HG02588 (cell line): Measurements from ENCODE around the gene ARRB1.
"Not testable (repeated sequence)": the region's sequence is repeated elsewhere in the genome, so short reads cannot be mapped to it uniquely, and the experiment has no call there.

Source experiments
- ATAC-seq: cut with Tn5 transposase; IDR thresholded peaks from one replicate; pipeline ENCODE4 v1.9.1; 2021; ENCODE audit warnings: mild to moderate bottlenecking, moderate library complexity; ENCODE audit not compliant: unreplicated experiment

ARRB1 gene

DNA sequence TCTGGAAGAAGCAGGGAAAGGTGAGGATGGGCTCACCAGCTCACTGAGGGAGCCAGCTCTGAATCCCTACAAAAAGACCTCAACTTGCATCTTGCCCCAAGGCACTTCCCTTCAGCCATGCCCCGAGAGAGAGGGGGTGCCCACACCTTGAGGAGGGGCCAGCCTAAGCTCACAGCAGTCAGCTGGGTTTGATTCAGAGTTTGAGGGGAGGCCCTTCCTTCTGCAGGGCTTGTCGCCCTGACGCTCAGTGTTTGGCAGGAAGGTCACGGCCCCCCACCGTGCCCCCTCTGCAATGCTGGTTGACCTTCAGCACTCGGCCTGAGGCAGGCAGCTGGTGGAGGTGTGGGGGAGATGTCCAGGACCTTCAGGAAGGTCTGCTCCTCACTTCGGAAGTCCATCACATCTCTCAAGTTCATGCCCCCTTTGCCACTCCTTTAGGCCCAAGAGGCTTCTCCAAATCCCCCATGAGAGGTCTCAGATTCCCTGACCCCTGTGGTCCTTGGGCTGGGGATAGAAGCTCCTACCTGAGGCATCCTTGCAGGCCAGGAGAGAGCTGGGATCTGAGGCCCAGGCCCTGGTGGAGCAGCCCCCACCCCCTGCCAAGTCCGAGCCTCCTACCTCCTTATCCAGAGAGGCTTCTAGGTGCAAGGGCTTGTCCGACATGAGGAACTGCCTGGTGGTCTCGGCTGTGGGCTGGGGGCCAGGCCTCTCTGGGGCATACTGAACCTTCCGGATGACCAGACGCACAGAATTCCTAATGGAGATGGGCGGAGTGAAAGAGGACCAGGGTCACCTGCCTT is 73.3 kb downstream of the ARRB1 start:
- ATAC-seq, result no peak

GRCh38 chr11:75277211-75277805 is 74.2 kb downstream of the ARRB1 start:
- no peak for ATAC-seq

DNA sequence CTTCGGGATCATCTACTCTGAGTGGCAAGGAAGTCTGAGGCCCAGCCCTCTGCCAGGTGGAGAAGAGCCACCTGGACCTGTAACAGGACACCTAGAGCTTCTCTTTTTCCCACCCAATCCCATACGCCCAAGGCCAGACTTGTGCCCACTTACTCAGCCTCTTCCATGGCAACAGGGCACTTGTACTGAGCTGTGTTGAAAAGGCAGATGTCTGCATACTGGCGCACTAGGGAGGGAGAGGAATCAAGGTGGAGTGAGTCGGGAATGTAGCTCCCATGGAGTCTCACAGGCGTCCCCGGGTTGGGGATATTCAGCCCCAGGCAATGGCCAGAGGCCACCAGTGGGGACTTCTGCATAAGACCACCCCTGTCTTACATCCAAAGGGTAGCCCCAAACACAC is 74.8 kb downstream of the ARRB1 start:
- ATAC-seq, result no peak

- ATAC-seq, result no peak
Measured at GRCh38 chr11:75276186-75276585, 75.3 kb downstream of the ARRB1 start.

GRCh38 chr11:75275581-75275980 is 75.9 kb downstream of the ARRB1 start:
- no peak for ATAC-seq

DNA sequence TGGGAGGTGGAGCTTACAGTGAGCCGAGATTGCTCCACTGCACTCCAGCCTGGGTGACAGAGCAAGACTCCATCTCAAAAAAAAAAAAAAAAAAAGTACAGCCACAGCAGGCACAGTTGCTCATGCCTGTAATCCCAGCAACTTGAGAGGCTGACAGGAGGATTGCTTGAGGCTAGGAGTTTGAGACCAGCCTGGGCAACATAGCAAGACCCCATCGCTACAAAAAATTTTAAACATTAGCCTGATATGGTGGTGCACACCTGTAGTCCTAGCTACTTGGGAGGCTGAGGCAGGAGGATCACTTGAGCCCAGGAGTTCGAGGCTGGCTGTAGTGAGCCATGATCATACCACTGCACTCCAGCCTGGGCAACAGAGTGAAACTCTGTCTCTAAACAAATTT is 76.7 kb downstream of the ARRB1 start:
- not testable (repeated sequence) for ATAC-seq

DNA sequence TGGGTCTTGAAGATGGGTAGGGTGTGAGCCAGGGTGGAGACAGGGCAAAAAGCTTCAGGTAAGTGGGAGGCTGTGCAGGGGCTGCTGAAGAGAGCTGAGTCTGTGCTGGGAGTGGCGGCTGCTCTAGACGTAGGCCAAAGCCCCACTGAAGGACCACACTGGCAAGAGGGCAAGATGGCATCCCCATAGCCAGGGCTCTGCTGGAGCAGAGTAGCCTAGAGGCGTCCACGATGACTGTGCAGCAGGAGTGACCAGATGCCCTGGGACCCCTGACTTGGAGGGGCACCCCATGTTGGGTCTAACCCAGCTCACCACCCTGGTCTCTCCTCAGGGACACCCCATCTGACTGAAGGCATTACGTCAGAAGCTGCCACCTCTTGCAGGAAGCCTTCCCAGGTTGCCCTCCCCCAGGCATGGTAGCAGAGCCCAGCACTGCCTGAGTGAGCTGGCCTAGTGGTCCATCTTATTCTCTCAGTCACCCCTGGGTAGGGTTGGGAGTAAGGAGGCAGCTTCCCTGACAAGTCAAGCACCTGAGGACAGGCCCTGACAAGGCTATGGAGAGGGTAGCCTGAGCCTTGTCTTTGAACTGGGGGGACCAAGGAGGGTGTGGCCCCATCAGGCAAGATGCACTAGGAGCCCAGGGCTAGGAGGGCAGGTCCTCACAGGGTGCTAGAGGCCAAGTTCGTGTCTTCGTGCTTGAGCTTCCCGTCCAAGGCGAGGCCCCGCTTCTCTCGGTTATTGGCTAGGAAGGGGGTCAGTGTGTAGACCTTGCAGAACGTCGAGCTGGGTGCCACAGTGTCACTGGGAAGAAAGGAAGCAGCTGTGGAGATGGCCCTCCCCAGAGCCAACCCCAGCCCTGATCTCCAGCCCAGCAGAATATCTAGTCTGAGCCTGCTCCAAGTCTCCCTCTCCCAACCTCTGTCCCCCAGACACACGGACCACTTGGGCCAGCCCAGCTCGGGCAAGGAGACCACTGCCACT is 77.8 kb downstream of the ARRB1 start:
- ATAC-seq, result no peak

DNA sequence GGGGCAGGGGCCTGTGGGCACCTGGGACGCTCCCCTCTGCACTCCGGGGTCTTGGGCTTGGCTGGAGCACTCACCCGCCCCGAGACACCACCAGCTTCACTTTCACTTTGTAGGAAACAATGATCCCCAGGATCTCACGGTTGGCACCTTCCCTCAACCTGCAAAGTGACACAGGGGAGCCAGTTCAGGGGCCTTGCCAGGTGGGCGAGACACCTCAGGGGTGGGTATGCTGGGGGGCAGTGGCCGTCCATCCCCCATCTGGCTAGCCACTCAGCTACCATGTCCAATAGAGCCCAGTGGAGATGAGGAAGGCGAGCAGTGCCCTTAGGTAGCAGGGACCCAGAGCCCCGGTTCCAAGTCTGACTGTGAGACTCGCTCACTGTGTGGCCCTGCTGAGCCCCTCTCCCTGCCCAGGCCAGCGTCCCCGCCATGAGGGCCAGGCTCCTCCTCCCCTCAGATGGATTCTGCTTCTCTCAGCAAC is 78.6 kb downstream of the ARRB1 start:
- no peak for ATAC-seq

DNA sequence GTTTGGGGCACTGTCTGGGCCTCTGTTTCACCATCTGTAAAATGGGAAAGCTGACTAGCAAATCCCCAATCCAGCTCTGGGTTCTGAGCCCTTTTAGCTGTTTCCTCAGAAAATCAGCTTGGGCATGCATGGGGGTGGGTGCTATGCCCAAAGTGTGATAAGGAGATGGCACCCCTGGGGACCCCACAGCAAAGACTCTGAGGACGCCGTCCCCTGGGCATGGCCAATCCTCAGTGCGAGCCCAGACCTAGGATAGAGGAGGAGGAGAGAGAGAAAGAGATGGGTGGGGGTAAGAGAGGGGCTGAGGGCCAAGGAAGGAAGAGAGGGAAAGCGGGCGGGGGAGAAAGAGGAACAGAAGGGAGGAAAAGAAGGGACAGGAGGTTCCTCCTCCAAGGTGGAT is 79.1 kb downstream of the ARRB1 start:
- ATAC-seq, result no peak

GRCh38 chr11:75271730-75272129 is 79.7 kb downstream of the ARRB1 start:
- ATAC-seq, result no peak

- ATAC-seq, result no peak
Measured at GRCh38 chr11:75270896-75271418, 80.5 kb downstream of the ARRB1 start.

- ATAC-seq, result no peak
Measured at GRCh38 chr11:75269896-75270295, 81.6 kb downstream of the ARRB1 start.

GRCh38 chr11:75269367-75269660 is 82.1 kb downstream of the ARRB1 start:
- no peak for ATAC-seq

- no peak for ATAC-seq
Measured at GRCh38 chr11:75268626-75269366, 82.7 kb downstream of the ARRB1 start.

DNA sequence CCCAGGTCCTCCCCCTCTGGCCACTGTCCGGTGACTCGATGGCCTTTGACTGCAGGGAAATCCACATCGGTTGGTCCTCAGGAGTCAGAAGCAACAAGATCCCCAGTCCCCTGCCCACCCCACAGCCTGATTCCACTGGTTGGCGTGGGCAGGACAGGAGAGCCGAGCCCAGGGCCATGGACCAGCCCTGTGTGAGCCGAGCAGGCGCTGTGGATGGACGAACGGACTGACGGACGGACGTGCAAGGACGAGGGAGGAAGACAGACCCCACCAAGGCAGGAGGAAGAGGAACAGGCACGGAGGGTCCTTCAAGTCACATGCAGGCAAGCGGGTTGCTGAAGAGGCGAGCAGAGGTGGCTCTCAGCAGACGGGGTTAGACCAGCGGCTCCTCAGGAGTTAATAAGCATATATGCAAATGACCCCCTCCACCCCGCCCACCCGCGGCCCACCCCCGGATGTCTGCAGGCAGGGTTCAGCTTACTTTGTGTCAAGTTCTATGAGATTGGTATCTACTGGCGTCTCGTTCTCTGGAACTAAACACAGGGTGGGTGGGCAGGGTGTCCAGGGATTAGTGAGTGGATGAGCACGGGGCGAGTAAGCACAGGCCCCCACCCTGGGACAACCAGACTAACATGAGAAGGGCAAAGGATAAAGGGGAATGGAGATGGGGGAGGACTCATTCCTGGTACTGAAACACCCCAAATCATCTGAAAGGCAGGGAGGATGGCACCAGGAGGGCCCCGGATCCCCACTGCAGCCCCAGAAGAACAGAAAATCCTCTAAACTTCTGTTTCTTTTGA is 84.1 kb downstream of the ARRB1 start:
- ATAC-seq, result no peak

DNA sequence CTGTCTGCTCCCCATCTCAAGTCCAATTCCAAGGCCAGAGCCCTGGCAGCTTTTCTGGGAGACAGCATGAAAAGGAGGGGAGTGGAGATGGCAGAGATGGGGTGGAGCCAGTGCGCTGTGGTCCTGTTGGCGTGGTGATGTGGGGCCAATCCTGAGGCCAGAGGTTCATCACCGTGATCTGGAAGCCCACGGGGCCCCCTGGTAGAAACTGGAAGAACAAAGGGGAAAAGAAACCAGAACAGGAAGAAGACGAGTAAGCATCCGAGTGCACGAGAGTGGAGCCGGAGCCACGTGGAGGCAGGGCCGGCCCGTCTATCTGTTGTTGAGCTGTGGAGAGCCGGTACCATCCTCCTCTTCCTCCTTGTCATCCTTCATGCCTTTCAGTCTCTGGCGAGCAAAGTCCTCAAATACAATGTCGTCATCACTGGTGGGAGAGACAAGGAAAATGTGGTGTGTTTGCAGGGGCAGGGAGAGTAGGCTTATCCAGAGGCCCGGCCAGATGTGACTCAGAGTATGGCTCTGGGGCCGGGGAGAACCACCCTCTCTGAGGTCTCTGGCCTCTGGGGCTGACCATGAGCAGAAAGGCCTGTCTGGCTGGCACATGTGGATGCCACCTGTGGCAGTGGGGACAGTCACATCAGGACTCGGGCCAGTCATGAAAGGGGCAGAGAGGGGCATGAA is 85.5 kb downstream of the ARRB1 start:
- no peak for ATAC-seq

DNA sequence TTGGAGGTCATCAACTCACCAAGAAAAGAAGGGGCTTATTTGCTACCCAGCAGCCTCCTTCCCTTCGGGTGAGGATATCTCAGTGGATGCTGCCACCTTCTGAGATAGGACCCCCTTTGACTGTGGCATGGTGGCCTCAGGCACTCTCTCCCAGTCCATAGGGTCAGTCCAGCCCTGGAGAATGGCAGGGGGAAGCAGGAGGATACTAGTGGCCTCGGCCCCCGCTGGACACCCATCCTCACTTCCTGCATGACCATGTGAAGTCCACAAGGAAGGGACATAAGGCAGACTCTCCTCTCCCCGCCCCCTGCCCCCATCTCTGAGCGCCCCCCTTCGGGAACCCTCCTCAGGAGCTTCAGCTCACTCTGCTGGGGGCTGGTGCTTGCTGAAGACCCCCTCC is 86.5 kb downstream of the ARRB1 start:
- ATAC-seq, result no peak

- no peak for ATAC-seq
Measured at GRCh38 chr11:75264356-75264755, 87.1 kb downstream of the ARRB1 start.

DNA sequence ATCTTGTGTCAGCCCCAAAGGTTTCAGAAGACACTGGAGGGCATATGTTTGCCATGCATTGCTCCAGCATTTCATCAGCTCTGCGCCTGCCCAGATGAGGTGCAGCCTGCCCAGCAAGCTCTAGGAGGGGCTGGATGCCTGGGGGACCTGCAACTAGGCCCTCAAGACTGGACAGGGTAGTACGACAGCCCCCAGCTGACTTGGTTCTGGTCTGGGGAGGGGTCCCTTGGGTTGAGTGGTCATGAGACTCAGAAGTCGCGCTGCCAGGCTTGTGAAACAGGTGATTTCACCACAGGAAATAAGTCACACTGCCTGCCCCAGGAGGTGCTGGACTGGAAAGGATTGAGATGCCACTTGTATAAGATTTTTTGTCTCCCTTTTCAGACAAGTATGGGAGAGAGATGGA is 87.5 kb downstream of the ARRB1 start:
- no peak for ATAC-seq
